BJ (cell line): Measurements from ENCODE around the gene KCNK6. TPM values are rescaled to one million over a fixed set of nuclear protein-coding genes. Genes with fewer than 3 reads are reported as not detected.

Experiments
- CTCF ChIA-PET: fragments of 350-600 bp; formaldehyde crosslinking; extraction: SDS; loops from one replicate; lab custom pipeline; 2021; ENCODE audit warnings: antibody characterized with exemption, inconsistent platforms; lab: Yijun Ruan, JAX
- POLR2A ChIA-PET: fragments of 300-600 bp; sonication (Branson Sonifier 250); formaldehyde crosslinking; extraction: SDS; loops from one replicate; lab custom pipeline; 2021; ENCODE audit warnings: antibody characterized with exemption; lab: Charles Lee
- DNase-seq: peaks from one replicate; pipeline ENCODE4 v3.0.0-alpha.2; 2011; ENCODE audit warnings: low read depth
- H3K27me3 ChIP-seq: 2 replicates; pipeline ENCODE4 v1.6.0; 2011; ENCODE audit warnings: low read length; ENCODE audit not compliant: control insufficient read depth, insufficient read depth
- H3K36me3 ChIP-seq: 2 replicates; pipeline ENCODE4 v1.5.1; 2011; ENCODE audit warnings: low read length; ENCODE audit not compliant: control insufficient read depth, insufficient read depth
- H3K4me3 ChIP-seq: 2 replicates; pipeline ENCODE4 v1.5.1; 2011; ENCODE audit warnings: low read depth, mild to moderate bottlenecking, control low read depth, low read length
- polyA minus RNA-seq: library from RNA; depleted of rRNA, polyadenylated mRNA; stranded (reverse); fragments of >200 nt; gene quantifications from 2 replicates; pipeline ENCODE4 v1.2.3, GENCODE V29; 2011; rRNA and poly(A)+ RNA removed
- polyA plus RNA-seq: library from polyadenylated mRNA; depleted of rRNA; stranded (reverse); fragments of >200 nt; gene quantifications from 2 replicates; pipeline ENCODE4 v1.2.3, GENCODE V29; 2011; rRNA removed
- TF ChIP-seq, protein P1 (sequence below): IDR thresholded peaks from 2 replicates; pipeline ENCODE4 v1.5.1; 2011; ENCODE audit warnings: low read depth, mild to moderate bottlenecking, control low read depth, inconsistent platforms, low read length, moderate library complexity; ENCODE audit not compliant: insufficient read depth

Gene KCNK6
- polyA plus RNA-seq (15.6 and 16.5 TPM in 2 replicates), polyA minus RNA-seq (6.2 and 8.6 TPM in 2 replicates)

DNA sequence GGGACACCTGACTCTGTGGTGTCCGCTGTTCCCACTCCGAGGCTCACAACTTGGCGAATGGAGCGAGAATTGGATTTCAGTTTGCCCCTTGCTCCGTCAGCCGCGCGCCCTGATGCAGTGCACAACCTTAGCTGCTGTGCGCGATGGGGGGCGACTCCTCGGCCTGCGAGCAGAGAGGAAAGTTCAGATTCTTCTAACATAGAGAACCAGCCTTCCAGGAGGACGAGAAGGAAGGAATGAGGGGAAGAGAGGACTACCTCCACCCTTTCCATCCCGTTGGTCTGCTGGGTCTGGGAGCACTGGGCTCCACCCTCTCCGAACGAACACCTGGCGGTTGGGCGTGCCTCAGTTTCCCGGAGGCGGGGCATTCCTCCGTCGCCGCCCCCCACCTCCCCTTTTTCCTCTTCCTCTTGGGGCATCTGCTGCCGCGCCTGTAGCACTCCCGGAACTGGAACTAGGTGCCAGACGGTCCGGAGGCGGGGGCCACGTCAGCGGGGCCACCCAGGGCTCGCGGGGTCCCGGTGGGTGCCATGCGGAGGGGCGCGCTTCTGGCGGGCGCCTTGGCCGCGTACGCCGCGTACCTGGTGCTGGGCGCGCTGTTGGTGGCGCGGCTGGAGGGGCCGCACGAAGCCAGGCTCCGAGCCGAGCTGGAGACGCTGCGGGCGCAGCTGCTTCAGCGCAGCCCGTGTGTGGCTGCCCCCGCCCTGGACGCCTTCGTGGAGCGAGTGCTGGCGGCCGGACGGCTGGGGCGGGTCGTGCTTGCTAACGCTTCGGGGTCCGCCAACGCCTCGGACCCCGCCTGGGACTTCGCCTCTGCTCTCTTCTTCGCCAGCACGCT, at the start of gene KCNK6:
Gene KCNK6 (plus strand): TSS at position 425 of the 838 bp plus-strand sequence. CDS start 106 bp downstream, at position 531.
- Histone ChIP-seq H3K27me3 (no peaks in the 10 kb centered on the region), H3K36me3 (peaks cover 1% of the 10 kb centered on the region; the same call in 1 of the 2 replicates), H3K4me3 (peak within 1 kb of the TSS; percentile 72)
- TF ChIP-seq, protein P1, sequence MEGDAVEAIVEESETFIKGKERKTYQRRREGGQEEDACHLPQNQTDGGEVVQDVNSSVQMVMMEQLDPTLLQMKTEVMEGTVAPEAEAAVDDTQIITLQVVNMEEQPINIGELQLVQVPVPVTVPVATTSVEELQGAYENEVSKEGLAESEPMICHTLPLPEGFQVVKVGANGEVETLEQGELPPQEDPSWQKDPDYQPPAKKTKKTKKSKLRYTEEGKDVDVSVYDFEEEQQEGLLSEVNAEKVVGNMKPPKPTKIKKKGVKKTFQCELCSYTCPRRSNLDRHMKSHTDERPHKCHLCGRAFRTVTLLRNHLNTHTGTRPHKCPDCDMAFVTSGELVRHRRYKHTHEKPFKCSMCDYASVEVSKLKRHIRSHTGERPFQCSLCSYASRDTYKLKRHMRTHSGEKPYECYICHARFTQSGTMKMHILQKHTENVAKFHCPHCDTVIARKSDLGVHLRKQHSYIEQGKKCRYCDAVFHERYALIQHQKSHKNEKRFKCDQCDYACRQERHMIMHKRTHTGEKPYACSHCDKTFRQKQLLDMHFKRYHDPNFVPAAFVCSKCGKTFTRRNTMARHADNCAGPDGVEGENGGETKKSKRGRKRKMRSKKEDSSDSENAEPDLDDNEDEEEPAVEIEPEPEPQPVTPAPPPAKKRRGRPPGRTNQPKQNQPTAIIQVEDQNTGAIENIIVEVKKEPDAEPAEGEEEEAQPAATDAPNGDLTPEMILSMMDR: no peak
- POLR2A ChIA-PET: no interaction called here
- CTCF ChIA-PET: interaction anchor here (0.8 to 5.8 kb wide), 7 partner anchors 11 to 75 kb away, joined by 3 to 37 read pairs (median 4); partner anchors contain the start of gene CATSPERG
- no peak for DNase-seq

DNA sequence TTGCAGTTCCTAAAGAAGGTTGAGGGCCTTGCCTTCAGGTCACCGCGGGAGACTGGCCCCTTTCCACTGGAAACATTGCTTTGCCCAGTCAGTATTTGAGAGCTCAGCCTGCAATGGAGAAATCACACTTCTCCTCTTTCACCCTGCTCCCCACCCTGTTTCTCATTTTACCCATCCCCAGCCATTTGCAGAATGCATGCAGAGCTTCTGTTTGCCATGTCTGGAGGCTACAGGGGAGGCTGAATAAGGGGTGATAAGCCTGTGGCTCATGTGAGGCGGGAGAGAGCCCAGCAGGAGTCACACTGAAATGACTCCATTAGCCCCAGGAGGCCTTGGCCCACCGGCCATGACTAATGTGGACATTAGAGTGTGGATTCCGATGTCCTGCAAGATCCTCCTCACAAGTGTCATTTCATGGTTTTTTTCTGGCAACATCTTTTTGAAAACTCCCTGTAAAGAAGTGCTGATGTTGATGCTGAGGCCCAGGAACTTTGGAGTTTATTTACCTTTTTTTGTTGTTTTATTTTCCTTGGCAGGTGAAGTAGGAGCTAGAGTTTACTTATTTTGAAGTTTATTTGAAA, 49.0 kb upstream of the KCNK6 start:
- POLR2A ChIA-PET: interaction anchor here (0.6 kb wide), 2 partner anchors 20 to 25 kb away, joined by 3 to 4 read pairs; no protein-coding TSS in a partner anchor
- Histone ChIP-seq H3K4me3 (no peak overlapping the region), H3K27me3 (no peaks in the 10 kb centered on the region), H3K36me3 (no peaks in the 10 kb centered on the region)
- peak; percentile 52 for DNase-seq
- TF ChIP-seq, protein P1: no peak
- CTCF ChIA-PET: interaction anchor here (1.1 to 1.6 kb wide), 3 partner anchors 15 to 33 kb away, joined by 3 to 5 read pairs (median 4); partner anchors contain the start of gene C19orf33

GRCh38 chr19:38273499-38273898, 46.1 kb upstream of the KCNK6 start:
- CTCF ChIA-PET: interaction anchor here (0.6 kb wide), 1 partner anchor 16 kb away, joined by 3 read pairs; no protein-coding TSS in a partner anchor
- Histone ChIP-seq H3K4me3 (no peak overlapping the region), H3K36me3 (no peaks in the 10 kb centered on the region), H3K27me3 (no peaks in the 10 kb centered on the region)
- DNase-seq: no peak
- POLR2A ChIA-PET: no interaction called here
- TF ChIP-seq, protein P1: no peak

- ChIA-PET POLR2A (no interaction called here), CTCF (no interaction called here)
- DNase-seq: no peak
- H3K36me3 ChIP-seq: no peaks in the 10 kb centered on the region
- H3K27me3 ChIP-seq: no peaks in the 10 kb centered on the region
- TF ChIP-seq, protein P1: no peak
- H3K4me3 ChIP-seq: no peak overlapping the region
These were observed 44.9 kb upstream of the KCNK6 start for GRCh38 chr19:38274739-38275138.
